CD4-positive, alpha-beta T cell treated with Interleukin-4 for 1 hour (primary cell): ENCODE results near the gene CHRNG.

ENCODE experiments used
- DNase-seq, 2 donors: peaks; one replicate each; pipeline ENCODE4 v3.0.0-alpha.2; 2020 to 2022

Gene CHRNG

GRCh38 chr2:232581725-232582124 lies 42.2 kb downstream of the CHRNG start:
- DNase-seq = no peak

- no peak for DNase-seq
Observed at GRCh38 chr2:232584238-232584637, 44.7 kb downstream of the CHRNG start.

DNA sequence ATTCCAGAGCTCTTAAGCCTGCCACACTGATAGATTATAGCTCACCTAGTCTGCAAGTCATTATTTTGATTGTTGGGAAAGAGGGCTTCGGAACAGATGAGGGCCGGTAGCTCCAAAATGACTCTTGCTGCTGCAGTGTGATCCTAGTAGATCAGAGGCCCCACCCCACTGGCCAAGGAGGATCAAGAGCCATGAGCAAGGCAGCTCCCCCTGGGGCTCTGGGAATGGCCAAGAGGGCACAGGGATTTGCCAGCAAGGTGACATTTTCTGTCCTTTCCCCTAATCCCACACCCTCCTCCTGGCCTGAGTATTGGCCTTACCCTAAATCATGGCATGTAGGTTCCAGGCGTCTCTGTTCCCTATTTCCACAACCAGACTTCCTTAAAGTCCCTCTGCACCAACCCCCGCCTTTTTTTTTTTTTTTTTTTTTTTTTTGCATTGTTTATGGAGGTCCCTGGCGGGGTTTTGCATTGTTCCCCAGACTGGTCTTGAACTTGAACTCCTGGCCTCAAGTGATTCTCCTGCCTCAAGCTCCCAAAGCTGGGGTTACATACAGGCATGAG lies 47.5 kb downstream of the CHRNG start:
- no peak for DNase-seq

- DNase-seq = no peak
Observed at GRCh38 chr2:232587512-232587911, 48.0 kb downstream of the CHRNG start.

GRCh38 chr2:232588031-232588430 lies 48.5 kb downstream of the CHRNG start:
- no peak for DNase-seq

- DNase-seq = no peak
Observed at GRCh38 chr2:232588680-232589585, 49.4 kb downstream of the CHRNG start.

DNA sequence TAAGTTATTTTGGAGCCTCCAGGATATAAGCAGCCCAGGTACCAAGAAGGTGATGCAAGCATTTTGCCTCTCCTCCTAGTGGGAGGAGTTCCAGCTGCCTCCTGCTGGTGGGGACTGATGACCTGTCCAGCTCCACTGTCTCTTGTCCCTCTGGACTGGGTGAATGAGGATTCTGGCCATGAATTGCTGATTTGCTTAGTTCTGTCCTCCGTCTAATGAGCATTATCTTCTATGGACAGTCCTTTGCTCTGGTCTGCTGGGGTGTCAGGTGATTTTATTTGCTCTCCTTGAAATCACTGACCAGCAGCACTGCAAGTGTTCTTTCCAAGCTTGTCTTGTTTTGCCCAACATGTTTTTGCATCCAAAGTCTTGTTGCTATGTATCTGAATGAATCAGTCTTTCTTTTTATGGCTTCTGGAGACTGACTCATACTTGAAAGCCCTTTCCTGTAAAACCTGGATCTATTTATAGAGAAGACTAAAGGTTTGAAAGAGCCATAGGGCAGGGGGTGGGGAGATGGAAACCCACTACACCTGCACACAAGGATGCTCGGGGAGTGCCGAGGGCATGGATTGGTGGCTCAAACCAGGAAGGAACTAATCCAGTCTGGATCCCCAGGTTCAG lies 53.4 kb downstream of the CHRNG start:
- no peak for DNase-seq

GRCh38 chr2:232593982-232594381 lies 54.5 kb downstream of the CHRNG start:
- DNase-seq = no peak
